GM21515 (cell line): ENCODE results near the gene GSAP.

Experiments
- ATAC-seq: cut with Tn5 transposase; IDR thresholded peaks from one replicate; pipeline ENCODE4 v1.9.1; 2021; ENCODE audit not compliant: unreplicated experiment

The GSAP gene

DNA sequence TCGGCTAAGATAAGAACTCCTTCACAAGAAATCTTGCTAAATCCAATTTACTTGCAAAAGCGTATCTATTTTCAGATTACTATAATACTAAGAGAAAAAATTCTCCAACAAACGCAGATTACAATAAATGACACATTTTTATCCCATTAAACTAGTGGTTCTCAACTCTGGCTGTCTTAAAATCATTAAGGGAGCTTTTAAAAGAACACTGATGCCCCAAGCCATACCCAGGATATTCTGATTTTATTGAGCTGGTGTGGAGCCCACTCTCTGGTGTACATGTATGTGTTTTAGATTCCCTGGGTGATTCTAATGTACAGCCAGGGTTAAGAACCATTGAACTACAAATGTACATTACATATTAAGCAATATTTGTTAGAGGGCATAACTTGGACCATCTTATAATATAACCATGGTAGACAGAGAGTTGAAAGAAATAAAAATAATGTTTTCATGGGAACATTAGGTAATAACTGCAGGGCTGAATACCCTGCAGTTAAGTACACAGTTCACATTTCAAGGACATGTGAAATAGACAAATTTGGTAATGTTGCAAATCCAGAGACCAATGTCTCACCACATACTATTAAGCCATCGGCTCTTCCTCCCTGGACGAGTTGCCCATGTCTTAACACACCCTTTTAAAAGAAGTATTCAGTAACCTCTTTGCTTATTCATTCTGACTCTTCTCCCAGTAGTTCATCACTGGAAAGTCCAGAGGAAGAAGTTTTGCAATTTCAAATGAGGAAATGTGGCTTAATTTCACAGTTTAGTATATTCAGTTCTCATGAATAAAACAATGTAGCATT lies 6.2 kb downstream of the GSAP start:
- no peak for ATAC-seq

DNA sequence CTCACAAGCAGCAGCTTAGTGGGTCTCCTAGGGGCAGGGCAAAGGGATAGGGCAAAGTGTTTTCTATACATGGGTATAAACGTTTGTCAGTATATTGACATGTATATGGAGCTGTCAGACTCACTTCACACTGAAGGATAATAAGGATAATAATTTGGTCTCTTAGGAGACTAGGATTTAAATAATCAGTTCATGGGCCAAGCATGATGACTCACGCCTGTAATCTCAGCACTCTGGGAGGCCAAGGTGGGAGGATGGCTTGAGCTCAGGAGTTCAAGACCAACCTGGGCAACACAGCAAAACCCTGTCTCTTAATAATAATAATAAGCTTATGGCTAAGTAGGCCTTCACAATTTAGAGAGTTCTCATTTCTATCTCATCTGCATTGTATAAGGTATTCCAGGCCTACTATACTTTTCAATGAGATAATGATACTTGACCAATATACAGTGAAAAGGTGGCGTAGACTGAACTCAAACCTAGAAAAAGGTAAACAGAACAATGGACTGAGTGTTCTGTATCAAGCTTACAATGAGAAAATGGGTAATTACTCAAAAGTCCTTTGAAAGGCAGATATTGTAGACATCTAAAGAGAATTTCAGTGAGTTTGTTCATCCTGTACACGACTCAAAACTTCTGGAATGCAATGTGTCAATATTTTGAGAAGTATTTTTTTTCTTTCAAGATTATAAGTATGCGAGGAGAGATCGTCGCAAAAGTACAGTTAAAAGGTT lies 7.0 kb downstream of the GSAP start:
- ATAC-seq, result no peak

DNA sequence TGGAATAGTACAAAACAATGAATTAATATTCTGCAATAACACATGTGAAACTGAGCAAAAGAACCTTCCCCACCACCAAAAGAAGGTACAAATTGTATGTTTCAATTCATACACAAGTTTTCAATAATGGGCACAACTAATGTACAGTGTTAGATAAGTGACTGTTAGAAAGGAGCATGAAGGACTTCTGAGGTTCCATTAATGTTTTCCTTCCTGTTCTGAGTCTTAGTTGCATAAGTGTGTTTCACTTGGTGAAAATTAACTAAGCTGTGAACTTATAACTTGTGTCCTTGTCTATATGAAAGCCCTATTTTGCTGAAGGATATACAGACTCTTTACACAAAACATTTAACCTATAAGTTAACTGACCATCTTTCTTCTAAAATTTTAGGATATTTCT lies 8.2 kb downstream of the GSAP start:
- ATAC-seq, result no peak

DNA sequence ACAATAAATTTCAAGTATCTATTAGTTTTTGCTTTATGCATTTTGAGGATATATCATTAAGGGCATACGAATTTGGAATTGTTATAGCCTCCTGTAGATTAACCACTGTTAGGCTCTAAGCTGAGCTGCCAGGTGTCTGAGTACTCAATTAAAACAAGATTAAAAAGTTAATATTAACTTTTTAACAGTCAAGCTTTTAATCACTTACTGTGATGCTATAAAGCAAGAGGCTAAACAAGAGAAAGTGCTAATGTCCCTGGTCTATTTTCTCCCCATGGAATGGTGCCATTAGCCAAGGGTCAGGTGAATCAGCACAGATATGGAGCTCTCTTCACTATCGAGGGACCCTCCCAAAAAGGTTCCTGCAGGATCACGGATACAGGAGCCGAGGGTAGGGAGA lies 9.7 kb downstream of the GSAP start:
- ATAC-seq, result no peak

DNA sequence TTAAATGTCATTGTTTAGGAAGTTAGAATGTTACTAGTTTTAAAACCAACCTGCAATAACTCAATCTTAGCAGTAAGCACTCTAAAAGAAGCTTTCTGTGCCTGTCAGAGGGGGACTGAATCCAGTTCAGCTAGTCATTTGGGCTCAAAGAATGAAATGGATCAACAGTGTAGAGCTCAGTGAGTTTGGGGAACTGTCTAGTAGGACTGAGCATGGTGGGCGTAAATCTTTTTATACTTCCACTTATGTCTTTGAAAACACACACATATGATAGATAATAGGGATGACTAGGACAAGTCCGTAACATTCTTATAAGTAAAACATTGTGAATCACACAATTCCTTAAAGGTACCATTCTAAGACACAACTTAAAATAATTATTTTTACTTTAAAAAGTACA lies 11.5 kb downstream of the GSAP start:
- ATAC-seq, result no peak

DNA sequence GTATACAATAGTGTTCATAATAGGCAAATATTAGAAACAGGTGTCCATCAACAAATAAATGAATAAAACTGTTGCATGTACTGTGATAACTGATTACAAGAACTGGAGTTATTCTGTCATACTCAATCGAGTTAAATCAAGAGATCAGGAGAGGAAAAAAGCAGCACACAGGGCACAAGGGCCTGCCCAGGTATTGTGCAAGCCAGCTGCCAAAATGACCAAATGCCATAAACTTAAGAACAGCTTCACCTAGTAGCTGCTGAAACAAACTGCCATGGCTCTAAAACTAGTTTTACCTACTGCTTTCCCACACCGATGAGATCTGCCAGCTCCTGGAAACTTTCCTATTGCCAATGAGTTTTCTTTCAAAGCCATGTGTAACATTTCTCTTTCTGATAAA lies 12.2 kb downstream of the GSAP start:
- ATAC-seq, result no peak

DNA sequence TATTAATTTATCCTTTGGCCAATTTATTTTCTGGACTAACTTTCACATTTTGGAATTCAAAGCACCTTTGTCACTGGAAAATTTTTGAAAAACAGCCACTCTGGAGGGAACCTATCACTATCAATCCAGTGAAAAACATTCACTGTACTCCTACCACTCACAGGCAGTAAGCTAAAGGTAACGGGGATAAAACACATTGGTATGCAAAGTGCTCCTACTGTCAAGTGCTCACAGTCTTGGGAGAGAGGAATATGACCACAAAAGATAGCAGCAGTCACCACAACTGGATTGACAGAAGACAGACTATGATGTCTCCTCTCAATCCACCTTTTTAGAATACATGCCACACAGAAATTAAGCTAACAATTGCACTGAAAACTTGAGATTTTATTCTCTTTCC lies 13.3 kb downstream of the GSAP start:
- no peak for ATAC-seq

DNA sequence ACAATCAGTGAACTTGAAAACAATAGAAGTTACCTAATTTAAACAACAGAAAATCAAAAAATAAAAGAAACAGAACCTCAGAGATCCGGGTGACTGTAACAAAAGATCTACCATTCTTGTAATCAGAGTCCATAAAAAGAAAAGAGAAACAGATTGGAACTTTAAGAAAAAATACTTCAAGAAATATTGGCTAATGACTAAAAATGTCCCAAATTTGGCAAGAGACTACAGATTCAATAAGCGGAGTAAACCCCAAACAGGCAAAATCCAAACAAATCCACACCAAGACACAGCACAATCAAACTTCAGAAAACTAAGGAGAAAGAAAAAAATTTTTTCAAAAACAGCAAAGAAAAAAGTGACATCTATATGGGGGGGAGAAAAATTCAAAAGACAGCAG lies 15.1 kb downstream of the GSAP start:
- no peak for ATAC-seq

DNA sequence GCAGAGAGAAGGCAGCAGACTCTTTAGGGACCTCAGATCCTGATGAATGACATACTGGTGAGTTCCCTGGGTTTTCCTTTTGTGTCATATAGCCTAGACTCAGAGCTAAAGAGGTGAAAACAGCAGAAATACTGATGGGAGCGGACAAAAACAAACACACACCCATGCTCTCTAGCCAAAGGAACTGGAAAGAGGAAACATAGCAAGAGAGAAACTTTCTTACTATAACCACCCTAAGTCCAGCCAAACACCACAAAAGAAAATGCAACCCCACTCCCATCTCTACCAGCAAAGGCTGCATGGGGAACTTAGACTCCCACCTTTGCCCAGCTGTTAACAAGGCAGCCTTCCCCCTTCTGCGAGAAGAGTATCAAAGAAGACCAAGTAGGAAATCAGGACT lies 16.3 kb downstream of the GSAP start:
- no peak for ATAC-seq

DNA sequence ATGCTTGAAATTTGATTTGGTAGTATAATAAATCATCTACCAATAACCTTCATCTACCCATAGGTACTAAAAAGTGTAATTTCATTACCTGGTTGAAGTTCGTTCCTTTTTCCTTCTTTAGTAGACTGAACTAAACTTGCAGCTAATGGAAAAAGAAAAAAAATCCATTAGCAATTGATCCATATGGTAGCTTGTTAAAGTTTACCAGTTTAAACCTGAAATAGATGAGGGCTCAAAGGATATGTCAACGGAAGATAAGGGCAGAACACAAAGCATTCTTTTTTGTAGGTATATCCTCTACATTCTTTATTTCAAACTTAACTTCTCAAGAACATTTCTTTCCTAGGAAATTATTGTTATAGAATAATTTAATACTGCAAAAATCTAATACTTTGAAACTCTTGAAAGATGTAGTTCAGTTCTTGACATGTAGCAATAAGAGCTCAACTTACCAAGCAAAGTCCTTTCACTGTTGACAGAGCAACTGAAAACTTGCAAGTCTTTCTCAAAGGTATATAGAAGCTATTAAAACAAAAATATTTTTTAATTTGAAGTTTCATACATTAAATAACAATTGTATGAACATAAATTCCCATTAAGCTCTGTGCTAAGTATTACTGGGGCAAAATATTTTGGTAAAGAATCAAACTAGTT lies 19.1 kb downstream of the GSAP start:
- ATAC-seq, result no peak

DNA sequence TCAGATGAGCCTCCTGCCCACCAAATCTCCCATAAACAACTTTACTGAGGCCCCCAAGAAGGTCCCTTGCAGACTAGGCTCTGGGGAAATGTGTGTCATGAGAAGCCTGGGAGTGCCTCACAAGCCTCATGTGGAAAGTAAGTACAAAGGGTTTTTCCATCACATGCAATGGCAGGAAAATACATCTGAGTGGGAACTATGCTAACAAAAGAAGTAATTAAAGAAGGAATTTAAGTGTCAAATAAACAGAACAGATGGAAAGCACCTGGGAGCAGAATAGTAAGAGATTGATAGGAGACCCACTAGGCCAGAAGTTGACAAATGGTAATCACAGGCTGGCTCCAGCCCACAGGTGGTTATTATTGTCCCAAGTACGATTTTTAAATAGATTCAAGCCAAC lies 20.5 kb downstream of the GSAP start:
- no peak for ATAC-seq

DNA sequence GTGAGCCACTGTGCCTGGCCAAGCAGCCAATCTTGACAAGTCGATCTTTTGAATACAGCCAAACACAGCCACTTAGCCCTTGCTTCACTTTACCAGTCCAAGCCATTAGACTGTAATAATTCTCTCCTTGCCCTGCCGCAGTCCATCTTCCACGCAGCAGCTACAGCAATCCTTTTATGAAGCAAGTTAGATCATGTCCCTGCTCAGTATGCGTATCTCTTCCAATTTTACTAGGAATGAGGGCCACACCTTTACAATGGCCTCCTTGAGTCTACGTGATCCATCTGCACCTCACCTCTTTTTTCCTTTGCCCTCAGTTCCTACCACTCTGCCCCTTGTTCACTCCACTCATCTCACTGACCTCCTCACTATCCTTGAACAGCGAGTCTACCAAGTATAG lies 22.2 kb downstream of the GSAP start:
- ATAC-seq, result no peak

DNA sequence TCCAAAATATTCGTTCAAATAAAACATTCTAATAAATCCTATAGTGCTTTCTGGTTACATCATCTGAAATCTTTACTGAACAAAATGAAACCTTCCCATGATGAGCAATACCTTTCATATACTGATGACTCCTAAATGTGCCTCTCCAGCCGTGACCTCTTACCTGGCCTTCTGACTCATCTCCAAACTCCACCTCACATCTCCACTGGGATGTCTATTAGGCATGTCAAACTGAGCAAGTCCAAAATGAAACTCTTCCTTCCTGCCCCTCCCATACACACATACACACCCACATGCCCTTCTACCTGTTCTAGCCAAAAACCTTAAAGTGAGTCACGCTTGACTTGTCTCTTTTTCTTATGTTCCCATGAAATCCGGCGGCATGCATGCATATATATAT lies 22.9 kb downstream of the GSAP start:
- peak; percentile 87 for ATAC-seq

DNA sequence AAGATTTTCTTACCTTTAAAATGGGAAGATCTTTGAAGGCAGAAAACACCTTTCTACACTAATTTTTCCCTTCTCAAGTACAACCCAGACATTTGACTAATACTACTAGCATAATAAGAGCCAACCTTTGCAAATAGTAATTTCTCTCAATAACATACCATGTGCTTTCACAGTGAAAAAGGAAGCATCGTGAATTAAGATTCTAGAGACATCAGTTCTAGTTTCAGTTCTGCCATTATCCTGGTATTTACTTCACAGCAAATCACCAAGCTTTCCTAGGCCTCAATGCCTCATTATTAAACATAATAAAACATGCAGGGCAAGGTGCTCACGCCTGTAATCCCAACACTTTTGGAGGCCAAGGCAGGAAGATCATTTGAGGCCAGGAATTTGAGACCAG lies 24.9 kb downstream of the GSAP start:
- no peak for ATAC-seq

DNA sequence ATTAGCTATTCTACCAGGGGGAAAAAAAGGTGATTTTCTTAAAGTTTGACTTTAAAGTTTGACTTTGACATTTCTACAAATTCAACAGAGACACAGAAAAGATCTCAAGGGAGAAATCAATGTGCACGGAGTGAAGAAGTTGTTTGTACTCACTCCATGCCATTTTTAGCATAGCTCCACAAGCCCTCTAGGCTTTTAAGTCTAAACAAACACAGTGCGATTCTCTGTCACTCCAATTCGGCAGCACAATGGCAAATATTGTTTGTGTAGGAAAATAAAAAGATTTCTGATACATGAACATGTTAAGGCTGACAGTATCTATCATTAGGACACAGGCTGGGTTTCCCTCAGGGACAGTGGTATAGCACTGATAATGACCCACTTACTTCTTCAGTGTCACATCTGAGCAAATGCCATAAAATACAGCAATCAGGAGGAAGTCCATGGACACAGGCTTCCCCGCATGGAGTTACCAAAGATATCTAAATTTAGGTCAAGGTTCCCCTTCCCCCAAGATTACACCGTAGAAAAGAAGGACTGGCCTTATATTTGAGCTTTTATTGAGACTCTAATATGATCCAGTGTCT lies 28.0 kb downstream of the GSAP start:
- no peak for ATAC-seq

DNA sequence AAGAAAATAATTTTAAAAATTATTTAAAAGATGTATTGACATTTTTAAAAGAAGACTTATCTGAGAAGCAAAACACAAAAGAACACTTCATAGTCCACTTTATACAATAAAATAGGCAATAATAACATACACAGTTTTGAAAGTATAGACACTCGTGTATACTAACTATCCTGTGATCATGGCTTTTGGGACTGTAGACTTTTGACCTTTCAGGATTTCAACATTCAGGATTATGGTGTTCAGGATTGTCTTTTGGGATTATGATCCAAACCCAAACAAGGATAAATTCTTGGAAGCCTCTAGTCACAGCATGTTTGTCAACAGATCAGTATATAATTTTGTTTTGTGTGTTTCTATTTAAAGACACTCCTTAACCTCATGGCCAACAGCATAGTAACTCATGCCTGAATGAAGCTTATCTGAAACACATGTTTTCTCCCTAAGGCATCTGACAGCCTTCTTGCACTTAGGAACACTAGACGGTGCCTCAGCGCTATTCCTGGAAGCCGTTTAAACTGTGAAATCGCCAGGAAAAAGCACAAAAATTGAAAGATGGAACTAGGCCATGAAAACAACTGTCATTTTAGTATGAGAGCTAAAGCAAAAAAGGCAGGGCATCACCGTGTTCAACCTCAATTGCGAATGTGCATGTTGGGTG lies 29.9 kb downstream of the GSAP start:
- no peak for ATAC-seq

DNA sequence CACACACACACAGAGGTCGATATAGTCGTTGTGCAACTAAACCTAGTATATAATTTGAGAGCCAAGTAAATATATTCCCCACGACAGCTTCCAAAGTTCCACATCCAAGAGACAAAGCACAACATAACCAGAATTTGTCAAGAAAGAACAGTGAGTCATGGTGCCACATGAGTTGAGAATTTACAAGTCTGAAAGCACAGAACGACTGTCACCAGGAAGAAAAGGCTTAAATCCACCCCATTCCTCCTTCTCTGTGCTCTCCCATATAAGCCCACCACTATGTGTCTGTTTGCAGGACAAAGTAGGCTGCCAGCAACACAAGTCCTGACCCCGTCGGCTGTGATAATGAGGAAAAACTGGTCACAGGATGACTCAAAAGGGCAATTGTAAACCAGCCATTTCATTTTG lies 32.8 kb downstream of the GSAP start:
- no peak for ATAC-seq

DNA sequence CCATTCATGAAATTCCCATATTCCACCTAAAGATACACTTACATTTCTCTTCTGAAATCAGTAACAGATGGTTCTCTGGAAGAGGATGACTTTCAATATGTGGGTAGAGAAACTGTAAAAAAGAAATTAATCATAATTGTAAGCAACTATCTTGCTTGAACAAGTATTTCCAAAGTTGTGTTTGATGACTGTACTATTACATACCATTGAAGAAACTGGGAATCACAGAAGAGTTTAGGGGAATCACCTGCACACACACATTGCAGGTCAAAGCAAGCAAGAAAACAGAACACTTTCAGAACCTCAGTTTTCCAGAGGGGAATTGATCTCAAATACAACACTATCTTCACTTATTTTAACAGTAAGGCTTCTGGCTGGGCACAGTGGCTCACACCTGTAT lies 33.6 kb downstream of the GSAP start:
- ATAC-seq, result no peak

DNA sequence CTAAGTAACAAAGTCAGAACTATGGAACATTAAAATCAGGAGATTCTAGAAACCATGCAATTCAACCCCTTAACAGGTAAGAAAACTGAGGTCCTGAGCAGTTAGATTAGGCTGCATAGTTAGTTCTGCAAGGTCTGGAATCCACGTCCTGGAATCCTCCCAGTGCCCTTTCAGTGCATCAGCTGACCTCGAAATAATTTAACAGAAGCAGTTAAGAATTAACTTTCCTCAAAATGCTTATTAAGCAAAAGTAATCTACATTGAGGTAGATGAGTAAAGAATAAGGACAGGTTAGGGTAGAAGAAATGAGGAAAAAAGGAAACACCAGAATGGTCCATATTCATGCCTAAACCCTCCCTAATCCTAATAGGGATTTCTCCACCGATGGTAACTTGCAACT lies 37.6 kb downstream of the GSAP start:
- ATAC-seq, result no peak

DNA sequence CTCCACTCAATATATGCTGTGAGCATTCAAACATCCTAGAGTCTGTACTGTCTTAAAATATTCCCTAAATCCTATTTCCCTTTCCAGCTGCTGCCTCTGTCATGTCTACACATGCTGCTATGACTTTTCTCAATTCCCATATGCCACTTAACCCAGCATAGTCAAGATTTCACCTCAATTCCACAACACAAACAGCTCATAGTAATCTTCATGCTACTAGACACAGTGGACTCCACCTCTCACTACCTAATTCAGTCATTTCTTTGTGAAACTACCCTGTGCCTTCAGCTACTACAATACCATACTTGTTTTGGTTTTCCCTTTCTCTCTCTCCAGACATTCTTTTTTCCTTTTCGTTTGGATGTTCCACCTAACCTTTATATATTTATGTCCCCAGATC lies 45.5 kb downstream of the GSAP start:
- peak; percentile 62 for ATAC-seq

DNA sequence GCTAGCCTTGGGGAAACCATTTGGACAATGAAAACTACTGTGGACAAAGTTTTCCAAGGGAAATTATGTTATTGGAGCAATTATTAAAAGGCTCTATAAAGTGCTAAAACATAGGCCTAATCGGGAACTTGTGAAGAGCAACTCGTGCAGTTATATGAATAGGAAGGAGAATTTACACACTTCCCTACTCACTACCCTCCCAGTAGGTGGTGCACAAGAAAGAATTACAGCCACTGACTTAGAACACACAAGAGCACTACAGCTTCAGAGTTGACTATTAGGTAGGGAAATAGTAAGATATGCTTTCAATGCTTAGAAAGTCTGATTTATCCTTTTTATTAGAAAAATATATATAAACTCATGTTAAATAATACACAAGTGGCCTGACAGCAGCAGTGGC lies 47.2 kb downstream of the GSAP start:
- ATAC-seq, result no peak
